HG02884 (cell line): Measurements from ENCODE around the gene HNRNPM.

Source experiments
- ATAC-seq: cut with Tn5 transposase; IDR thresholded peaks from one replicate; pipeline ENCODE4 v1.9.1; 2021; ENCODE audit warnings: mild to moderate bottlenecking, moderate library complexity; ENCODE audit not compliant: unreplicated experiment

The HNRNPM gene

DNA sequence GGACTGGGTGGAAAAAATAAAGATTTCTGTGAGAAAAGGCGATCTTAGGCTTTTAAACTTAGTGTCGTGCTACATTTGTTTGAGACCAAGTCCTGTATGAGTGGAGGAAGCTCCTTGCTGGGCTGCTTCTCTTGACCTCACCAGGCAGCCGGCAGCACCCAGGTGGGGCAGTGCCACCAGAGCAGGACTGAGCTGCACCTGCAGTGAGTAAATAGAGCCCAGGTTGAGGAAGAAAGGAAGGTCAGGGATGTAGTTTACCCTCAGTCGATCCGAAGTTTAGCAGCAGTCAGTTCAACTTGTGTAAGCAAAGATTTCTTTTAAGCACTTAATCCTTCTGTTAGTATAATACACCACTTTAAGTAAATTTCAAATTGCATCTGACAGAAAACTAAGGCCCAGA, 13.6 kb downstream of the HNRNPM start:
- ATAC-seq: no peak

DNA sequence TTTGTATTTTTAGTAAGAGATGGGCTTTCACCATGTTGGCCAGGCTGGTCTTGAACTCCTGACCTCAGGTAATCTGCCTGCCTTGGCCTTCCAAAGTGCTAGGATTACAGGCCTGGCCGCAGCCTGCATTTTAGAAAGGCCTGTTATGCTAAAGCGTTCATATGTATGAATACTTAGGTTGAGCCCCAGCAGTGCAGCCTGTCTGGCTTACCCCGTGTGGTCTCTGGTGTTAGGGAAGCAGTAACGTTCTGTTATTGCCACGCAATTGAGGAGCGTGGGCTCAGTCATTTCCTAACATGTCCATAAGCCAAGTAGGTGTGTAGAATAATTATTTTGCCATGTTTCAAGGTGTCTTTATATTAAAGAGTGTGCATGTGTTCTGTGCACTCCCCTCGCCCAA, 14.3 kb downstream of the HNRNPM start:
- no peak for ATAC-seq

DNA sequence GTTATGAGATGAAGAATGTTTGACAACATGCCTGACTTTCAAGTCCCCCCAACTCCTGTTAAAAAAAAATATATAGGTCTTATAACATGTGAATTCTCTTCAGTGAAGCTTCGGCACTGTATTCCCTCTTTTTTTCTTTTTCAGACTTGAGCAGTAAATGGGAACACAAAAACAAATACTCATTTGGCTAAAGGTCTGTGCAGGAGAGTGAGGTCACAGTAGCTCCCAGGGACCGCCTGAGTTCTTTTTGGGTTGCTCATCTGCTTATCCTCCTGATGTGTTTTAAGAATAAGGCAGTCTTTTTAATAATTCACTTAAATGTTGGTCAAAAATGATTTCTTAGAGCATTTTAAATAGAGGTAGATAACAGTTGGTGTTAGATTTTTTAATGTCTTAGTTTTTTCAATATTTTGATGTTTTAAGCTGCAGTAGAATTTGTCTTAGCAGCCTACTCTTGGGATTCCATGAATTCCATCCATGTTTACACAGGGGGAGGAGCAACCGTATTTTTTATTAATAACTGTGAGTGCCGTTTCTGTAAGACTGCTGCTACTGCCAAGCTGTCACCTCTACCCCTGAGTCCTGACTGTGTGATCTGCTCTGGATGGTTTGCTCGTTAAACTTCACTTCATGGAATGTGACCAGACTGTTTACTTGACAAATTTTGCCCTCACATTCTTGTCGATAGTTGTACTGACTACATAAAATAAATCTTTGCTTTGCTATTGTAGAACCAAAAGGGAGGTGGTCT, 14.9 kb downstream of the HNRNPM start:
- no peak for ATAC-seq

DNA sequence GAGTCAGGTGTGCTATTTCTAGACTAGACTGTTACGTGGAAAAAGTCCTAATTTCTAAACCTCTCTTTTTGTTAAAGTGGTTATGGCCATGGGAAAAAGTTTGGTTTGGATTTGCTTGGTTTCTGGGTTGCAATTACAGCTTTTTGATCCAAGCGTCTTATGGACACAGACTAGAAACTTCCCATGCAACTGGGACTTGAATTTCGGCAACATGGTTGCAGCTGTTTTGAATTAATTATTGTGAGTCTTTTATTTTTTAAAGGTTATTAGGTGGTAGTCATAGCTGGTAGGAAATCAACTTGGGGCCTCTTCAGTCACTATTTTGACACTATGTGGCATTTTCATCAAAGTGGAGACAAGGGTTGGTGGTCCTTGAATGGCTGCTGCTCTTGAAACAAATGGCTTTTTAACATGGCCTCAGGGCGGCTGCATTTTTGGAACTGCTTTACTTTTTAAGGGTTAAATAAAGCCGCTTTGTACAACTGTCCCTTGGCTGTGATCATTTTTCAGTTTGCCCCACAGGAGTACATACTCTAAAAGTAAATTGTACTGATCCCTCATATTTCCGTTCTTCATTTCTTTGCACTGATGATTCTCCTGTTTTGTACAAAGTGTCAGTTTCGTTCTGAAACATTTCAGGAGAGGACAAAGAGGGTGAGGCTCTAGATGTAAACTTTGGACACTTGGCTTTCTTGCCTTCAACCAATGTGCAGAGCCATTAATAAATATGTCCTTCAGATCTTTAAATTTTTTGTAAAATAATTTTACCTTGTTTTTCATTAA, 15.9 kb downstream of the HNRNPM start:
- no peak for ATAC-seq

DNA sequence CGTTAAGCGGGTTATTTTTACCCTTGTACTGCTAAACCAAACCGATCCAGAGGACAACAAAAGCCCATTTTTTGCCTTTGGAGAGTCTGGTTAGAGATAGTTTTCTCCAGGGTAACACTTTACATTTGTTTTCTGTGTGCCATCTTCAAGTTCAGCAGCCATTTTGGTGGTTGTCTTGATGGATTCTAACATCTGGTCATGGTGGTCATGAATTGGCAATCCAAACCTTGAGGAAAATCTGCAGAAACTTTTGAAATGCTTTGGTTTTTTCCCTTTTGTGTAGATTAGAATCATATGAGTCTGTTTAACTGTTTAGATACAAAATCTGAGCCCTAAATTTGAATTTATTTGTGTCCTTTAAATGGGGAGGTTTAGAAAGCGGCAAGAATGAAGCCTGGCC, 16.6 kb downstream of the HNRNPM start:
- no peak for ATAC-seq

DNA sequence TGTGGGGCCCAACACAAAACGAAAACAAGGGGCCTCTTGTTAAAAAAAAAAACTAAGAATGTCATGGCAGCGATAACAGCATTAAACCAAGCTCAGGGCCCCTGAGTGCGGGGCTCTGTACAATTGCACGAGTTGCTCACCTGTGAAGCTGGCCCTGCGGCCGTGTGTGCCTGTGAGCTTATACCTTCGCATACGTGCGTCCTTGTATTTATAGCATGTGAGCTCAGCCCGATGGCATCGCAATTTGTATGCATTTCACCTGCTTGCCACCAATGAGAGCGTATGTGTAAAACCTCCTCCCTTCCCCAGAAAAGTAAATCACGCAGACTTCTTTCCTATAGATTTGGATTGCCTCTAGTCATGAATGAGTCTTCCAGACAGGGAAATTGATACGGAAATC, 17.1 kb downstream of the HNRNPM start:
- no peak for ATAC-seq

DNA sequence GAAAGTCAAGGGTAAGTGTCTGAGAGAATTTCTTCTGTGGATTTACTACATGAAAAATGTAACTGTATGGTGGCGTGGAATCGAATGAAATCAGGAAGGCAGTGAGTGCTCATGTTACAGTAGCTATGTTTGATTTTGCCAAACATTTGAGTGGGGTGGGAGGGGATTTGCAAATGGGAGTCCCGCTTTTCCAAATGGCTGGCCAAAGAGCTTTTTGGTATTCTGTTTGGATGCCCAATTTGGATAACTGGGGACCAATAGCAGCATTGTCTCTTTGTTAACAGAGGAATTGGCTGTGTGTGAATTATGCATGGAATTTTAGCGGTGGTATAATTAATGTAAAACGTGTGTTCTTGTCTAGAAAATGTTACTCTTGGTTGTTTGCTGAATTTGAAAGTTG, 17.8 kb downstream of the HNRNPM start:
- ATAC-seq: no peak

DNA sequence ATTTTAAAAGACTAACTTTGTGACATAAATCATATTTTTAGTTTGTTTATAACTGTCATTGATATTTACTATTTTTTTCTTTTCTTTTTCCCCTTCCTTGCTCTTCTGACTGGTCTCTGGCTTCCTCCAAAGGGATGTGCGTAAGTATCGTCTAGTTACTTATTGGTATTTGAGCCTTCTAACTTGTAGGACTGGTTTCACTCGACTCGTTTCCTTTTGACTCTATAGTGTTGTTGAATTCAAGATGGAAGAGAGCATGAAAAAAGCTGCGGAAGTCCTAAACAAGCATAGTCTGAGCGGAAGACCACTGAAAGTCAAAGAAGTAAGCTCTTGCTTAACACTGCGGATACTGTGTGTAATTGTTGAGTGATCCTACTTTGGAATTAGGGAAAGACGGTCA, 18.6 kb downstream of the HNRNPM start:
- no peak for ATAC-seq

DNA sequence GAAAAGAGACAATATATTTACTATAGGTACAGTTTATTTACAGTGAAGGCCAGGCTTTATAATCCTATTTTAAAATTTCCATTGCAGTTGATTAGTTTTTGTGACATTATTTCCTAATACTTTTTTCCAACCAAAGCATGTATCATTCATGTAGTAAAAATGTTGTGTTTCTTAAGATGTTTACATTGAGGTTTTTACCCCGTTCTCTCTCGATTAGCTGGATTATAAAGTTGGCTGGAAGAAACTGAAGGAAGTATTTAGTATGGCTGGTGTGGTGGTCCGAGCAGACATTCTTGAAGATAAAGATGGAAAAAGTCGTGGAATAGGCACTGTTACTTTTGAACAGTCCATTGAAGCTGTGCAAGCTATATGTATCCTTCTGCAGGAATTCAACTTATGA, 21.2 kb downstream of the HNRNPM start:
- ATAC-seq: no peak

DNA sequence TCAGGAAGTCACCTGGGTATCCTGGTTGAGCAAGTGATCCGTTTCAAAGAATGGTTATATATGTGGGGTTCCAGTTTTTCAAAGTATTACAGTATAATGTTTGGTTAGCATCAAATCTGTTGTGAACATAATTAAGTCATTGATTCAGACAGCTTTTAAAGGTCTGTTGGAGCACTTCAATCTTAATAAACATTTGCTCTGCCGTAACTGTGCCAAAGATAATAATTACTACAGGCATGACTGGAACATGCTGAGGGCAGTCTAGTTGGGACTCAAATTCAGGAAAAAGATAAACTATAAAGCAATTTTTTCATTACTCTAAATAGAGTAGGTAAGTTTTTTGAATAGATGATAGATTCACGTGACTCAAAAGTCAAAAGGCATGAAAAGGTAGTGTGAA, 23.3 kb downstream of the HNRNPM start:
- no peak for ATAC-seq

DNA sequence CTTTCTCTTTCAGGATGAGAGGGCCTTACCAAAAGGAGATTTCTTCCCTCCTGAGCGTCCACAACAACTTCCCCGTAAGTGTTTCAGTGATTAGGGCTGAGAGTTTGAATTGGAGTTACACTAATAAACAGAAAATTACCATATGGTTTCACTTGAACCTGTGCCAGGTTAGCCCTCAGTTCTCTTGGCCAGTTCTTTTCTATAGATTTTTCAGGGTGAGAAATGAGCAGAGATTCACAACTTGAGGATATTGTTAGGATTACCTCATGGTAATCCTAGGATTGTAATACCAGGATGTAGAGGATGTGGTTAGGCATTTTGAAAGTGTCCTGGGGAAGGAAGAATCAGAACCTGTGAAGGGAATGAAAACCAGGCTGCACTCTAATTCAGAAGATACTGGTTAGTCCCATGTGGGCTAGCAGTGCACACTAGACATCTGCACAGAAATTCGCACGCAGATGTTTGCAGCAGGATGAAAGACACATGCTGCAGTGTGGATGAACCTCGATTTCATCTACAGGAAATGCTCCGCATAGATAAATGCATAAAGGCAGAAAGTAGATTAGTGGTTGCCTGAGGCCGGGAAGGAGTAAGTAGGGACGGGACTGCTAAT, 24.1 kb downstream of the HNRNPM start:
- no peak for ATAC-seq

DNA sequence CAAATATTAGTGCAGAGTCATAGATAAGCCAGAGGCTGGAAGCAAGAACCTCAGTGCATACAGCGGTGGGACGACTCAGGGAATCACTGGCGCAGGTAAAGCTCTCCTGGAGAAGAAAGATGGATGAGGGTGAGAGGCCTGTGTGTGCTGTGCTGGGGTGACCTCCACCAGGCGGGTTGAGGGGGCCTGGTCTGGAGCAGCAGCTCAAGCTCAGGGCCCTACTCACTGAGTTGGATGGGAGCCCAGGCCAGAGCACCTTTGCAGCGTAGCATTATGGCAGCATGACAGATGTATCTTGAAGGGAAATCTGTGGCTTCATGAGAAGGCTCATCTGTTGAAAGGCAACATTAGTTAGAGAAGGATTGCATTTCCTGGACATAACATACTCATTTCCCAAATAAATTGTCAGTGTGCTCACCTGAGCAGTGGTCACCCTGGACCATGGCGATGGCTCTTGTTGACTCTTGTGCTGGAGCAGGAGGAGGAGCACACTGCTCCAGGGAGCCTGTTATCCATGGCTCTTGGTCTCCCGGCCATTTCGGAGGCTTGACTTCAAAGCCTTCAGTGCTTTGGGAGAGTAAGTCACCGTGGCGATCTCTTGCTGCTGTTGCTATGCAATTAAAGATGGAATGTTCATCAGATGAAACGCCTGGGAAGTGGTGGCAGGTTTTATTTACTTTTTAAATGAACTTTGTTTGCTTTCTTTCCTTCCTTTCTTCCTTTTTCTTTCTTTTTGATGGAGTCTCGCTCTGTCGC, 25.0 kb downstream of the HNRNPM start:
- ATAC-seq: no peak

DNA sequence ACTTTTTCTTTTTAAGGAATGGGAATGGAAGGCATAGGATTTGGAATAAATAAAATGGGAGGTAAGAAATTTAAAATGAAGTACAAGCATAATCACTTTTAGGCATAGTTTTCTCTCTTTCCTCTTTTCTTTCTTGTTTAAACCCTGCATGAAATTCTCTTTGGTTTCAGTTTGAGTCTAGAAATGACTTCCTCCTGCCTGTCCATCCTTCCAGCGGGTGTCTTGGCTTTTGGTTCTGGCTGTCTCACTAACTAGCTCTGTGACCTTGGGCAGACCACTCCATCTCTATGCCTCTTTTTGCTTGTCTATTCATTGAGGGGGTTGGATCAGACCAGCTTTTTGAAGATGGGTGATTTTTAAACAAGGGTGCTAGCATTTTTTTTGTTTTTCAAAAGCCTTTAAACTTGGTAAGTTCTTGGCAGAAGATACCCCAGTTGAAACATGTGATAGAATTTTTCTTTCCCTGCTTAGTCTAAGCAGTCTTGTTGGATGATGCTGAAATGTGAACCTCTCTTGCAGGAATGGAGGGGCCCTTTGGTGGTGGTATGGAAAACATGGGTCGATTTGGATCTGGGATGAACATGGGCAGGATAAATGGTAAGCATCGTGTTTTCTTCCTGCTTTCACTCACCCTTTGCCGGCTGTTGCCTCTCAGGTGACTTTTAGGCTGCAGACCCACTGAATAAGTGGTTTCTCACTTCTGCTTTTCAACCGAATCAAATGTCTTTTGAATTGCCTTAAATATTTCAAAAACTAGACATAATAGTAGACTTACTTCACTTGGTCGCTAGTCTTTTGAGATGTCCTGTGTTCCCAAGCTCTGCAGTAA, 29.1 kb downstream of the HNRNPM start:
- no peak for ATAC-seq

DNA sequence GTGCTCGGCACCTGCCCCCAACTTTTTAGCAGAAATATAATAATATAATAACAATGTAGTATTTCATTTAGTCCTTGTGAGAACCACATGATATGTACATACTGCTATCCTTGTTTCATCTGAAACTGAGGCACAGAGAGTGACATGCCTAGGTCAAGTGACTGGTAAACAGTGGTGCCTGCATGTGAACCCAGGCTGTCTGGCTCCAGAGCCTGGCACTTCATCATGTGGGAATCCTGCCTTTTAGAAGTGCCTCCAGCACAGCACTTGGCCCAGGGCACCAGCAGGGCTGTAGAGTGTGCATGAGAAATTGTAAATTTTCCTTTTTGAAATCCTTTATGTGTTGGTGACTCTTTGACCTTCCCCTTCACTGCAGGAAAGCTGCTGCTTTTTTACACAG, 30.2 kb downstream of the HNRNPM start:
- ATAC-seq: no peak

DNA sequence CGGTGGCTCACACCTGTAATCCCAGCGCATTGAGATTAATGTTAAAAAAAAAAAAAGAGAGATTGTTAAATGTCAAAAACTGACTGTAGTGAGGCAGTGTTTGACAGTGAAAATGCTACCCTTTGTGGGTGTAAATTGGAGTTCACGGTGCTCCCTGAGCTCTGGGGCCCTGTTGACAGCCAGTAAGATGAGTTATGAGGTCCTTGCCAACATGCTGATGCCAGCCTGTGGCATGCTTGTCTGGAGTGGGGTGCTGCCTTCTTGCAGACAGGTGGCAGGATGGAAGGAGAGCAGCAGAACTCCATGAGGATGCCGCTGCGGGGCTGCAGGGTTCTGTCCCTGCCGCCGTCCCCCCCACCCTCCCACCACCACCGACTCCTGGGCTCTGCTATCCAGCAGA, 31.7 kb downstream of the HNRNPM start:
- no peak for ATAC-seq

DNA sequence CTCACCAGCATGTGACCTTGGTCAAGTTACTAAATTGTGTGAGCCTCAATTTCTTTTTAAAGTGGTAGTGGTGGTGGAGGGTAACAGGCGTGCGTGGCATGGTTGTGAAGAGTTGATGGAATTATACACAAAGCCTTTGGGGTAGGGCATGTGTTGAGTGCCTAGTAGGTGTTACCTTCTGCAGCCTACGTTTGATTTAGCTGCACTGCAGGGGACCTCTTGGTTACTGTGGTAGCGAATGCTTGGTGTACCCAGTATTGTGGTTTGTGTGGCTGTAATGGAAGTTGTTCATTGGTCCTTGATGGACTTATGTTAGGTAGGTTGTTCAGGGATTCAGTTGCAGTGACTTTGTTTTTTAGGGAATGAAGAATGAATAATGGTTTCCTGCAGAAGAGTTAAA, 33.1 kb downstream of the HNRNPM start:
- ATAC-seq: no peak

DNA sequence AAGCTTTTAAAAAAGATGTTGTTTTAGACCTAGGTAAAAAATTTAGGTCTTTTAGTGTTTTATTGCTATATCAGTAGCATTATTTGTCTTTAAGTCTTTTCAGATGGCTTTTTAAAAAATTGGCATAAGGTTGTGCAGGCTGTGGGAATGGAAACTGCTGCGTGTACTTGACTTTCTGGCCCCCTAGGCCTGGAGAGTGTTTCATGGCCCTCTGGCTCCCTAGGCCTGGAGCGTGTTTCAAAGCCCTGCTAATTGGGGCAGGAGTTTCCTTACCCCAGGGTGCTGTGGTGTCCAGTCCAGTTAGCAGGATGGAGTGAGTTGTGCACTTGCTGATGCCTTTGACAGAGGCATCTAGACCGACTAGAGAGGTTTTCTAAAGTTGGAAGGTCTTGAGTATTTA, 33.8 kb downstream of the HNRNPM start:
- ATAC-seq: no peak

DNA sequence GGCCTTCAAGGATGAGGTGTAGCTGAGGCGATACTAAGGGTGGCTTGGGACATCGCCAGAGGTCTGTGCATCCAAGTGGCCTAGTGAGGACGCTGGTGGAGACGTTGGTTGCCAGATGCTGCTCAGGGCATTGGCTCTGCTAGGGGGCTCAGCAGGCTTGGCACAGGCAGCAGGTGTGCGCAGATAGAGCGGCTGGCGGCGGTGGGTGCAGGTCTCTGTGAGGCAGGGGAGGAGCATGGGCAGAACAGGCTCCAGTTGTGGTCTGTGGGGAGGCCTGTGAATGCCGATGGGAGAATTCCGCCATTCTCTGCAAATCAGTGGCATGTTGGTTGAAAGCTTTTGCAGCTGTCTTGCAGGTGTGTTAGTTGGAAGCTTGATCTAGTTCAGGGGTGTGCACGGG, 36.4 kb downstream of the HNRNPM start:
- no peak for ATAC-seq

DNA sequence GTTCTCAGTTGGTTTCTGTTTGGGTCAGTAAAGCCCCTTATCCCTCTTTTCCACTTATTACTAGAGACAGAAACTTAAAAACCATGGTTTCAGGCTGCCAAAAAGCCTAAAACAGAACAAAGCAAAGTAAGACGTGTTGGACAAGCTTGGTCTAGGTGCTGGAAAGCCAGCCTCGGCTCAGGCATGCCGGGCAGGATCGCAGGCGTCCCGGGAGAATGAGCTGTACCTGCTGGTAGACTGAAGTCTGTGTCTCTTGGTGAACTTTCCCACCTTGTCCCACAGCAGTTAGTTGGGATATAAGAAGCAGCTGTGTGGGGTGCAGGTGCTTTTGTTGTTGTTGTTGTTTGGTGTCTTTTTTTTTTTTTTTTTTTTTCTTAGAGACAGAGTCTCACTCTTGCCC, 36.8 kb downstream of the HNRNPM start:
- no peak for ATAC-seq

DNA sequence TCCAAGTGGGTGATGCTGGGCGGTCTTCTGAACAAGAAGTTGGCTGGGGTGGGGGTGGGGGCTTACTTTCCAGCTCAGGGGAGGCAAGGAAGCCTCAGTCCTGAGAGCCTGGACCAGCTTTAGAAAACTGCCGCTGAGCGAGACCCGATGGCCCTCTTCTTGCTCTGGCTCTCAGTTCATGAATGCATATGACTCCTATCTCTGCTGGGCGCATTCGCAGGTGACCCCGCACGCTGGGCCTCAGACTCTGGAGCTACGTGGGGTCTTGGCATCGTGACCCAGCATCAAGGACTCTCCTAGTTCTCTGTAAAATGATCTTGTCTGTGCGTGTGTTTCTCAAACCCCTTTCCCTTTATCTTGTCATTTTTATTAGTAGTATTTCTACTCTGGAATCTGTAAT, 37.9 kb downstream of the HNRNPM start:
- no peak for ATAC-seq

DNA sequence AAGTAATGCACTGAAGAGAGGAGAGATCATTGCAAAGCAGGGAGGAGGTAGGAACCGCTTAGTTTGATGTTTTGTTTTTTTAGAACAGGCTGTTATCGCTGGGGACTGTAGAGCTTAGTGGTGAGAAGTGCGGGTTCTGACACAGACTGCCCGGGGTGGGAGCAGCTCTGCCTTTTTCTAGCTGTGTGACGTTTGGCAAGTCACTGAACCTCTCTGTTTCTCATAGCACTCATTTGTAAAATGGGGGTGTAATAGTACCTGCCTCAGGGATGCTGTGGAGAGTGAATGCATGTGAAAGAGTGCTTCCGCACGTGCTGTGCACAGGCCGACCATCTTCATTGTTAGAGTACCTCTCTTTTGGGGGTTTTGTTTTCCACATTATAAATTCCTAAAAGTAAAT, 38.4 kb downstream of the HNRNPM start:
- no peak for ATAC-seq
